ENCODE measurements around the gene ZCWPW1.
"Not testable (repeated sequence)": the region's sequence is repeated elsewhere in the genome, so short reads cannot be mapped to it uniquely, and the experiment has no call there.

- not testable (repeated sequence) for TF ChIP-seq CTCF (IDR thresholded peaks at IDR 0.05); EZH2 (IDR thresholded peaks at IDR 0.05; ENCODE audit: borderline replicate concordance, insufficient read depth, low read depth, low read length, poor library complexity, severe bottlenecking)
Measured at GRCh38 chr7:100382234-100382853, 46.2 kb downstream of the ZCWPW1 start.

All from B cell (primary cell).